ENCODE results near the gene RAB34. TPM values are rescaled to one million over a fixed set of nuclear protein-coding genes. Genes with fewer than 3 reads are reported as not detected.

Gene RAB34
- total RNA-seq, 1 experiment from 2014 or later, result 189 TPM

GRCh38 chr17:28715217-28715616 lies 2.5 kb downstream of the RAB34 start:
- no peaks in the 10 kb centered on the region for H3K27me3 ChIP-seq (ENCODE audit: insufficient read depth, low read length)
- H3K14ac ChIP-seq (ENCODE audit: insufficient read depth, low read length), result no peak overlapping the region
- H2BK20ac ChIP-seq (ENCODE audit: low read depth, low read length, poor library complexity, severe bottlenecking), result no peak overlapping the region
- no peak overlapping the region for H2BK15ac ChIP-seq (ENCODE audit: low read depth, low read length)
- no peak overlapping the region for H3K4me2 ChIP-seq (ENCODE audit: insufficient read depth, insufficient read length, low read length)
- H3K4me3 Mint-ChIP-seq, result peak overlapping the region; percentile 99; a peak in 3 of 5 replicates
- no peak overlapping the region for H3K23ac ChIP-seq (ENCODE audit: insufficient read length, low read depth, low read length)
- no CpG with 5 or more reads among the region's 2 CpGs for WGBS (ENCODE audit: extremely low coverage, insufficient read length, low lambda C conversion rate)
- H3K4ac ChIP-seq (ENCODE audit: low read depth, low read length), result no peak overlapping the region
- H2BK12ac ChIP-seq (ENCODE audit: insufficient read length, low read depth, low read length), result no peak overlapping the region
- TF ChIP-seq, protein P1, sequence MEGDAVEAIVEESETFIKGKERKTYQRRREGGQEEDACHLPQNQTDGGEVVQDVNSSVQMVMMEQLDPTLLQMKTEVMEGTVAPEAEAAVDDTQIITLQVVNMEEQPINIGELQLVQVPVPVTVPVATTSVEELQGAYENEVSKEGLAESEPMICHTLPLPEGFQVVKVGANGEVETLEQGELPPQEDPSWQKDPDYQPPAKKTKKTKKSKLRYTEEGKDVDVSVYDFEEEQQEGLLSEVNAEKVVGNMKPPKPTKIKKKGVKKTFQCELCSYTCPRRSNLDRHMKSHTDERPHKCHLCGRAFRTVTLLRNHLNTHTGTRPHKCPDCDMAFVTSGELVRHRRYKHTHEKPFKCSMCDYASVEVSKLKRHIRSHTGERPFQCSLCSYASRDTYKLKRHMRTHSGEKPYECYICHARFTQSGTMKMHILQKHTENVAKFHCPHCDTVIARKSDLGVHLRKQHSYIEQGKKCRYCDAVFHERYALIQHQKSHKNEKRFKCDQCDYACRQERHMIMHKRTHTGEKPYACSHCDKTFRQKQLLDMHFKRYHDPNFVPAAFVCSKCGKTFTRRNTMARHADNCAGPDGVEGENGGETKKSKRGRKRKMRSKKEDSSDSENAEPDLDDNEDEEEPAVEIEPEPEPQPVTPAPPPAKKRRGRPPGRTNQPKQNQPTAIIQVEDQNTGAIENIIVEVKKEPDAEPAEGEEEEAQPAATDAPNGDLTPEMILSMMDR (conservative IDR thresholded peaks at IDR 0.05), result no peak
- H4K91ac ChIP-seq (ENCODE audit: insufficient read length, low read depth, low read length), result no peak overlapping the region
- H4K5ac ChIP-seq (ENCODE audit: insufficient read length, low read depth, low read length), result no peak overlapping the region
- H3K27me3 Mint-ChIP-seq (ENCODE audit: low read depth), result no peaks in the 10 kb centered on the region
- H4K20me1 ChIP-seq (ENCODE audit: control insufficient read depth, insufficient read depth, insufficient read length), result no peaks in the 10 kb centered on the region
- H3K79me2 ChIP-seq (ENCODE audit: insufficient read depth, low read length), result peaks cover 12% of the 10 kb centered on the region; the same call in 1 of the 2 replicates
- DNase-seq, result no peak
- H4K8ac ChIP-seq (replicated peaks; ENCODE audit: insufficient read length, low read depth, low read length), result no peak overlapping the region
- H3K79me1 ChIP-seq (ENCODE audit: insufficient read depth, low read depth, low read length, poor library complexity, severe bottlenecking), result peaks cover 4% of the 10 kb centered on the region
- H3K56ac ChIP-seq (ENCODE audit: insufficient read length, low read depth, low read length), result no peak overlapping the region
- peaks cover 28 to 42% (median 29%) of the 10 kb centered on the region in 3 experiments for H3K36me3 Mint-ChIP-seq (ENCODE audit: insufficient read depth in 1 of 3, low read depth in 3 of 3)
- peaks cover 3% of the 10 kb centered on the region; the same call in 1 of the 2 replicates for H3K4me1 ChIP-seq (ENCODE audit: insufficient read depth, low read length)
- H3T11ph ChIP-seq (ENCODE audit: low read length), result no peak overlapping the region
- no peak overlapping the region for H2AFZ ChIP-seq (ENCODE audit: low read length)
- H3K18ac ChIP-seq (ENCODE audit: insufficient read length, low read depth, low read length), result no peak overlapping the region
- peaks cover 29 to 37% of the 10 kb centered on the region in 2 experiments for H3K4me1 Mint-ChIP-seq
- H3K27ac Mint-ChIP-seq, result no peak overlapping the region
- no peaks in the 10 kb centered on the region for H3K9me3 ChIP-seq (ENCODE audit: control insufficient read depth, low read depth, low read length)
- H2BK120ac ChIP-seq (ENCODE audit: low read depth, low read length, poor library complexity, severe bottlenecking), result no peak overlapping the region
- peaks cover 36% of the 10 kb centered on the region for H3K23me2 ChIP-seq (ENCODE audit: insufficient read length, low read depth, low read length, poor library complexity, severe bottlenecking)
- H2AK5ac ChIP-seq (ENCODE audit: insufficient read length, low read length), result no peak overlapping the region
- H2BK5ac ChIP-seq (ENCODE audit: insufficient read length, low read length), result no peak overlapping the region
- H3K27ac ChIP-seq (ENCODE audit: insufficient read length, low read depth, low read length), result no peak overlapping the region
- no peak overlapping the region for H3K9ac ChIP-seq (ENCODE audit: extremely low read depth, insufficient read length, low read length)
- no peaks in the 10 kb centered on the region; a peak in 1 of 5 replicates for H3K9me3 Mint-ChIP-seq

Data from H9 (cell line).